HUES48 (cell line): Measurements from ENCODE around the gene GFER.
"Not testable (repeated sequence)": the region's sequence is repeated elsewhere in the genome, so short reads cannot be mapped to it uniquely, and the experiment has no call there.

Experiments
- H3K27ac ChIP-seq: one replicate; pipeline ENCODE4 v1.7.0; 2013; ENCODE audit warnings: low read depth, low read length, inconsistent platforms
- H3K27me3 ChIP-seq: 2 replicates; pipeline ENCODE4 v1.6.1; 2013; ENCODE audit warnings: mild to moderate bottlenecking, low read length; ENCODE audit not compliant: control insufficient read depth, insufficient read depth
- H3K36me3 ChIP-seq: 2 replicates; pipeline ENCODE4 v1.6.1; 2013; ENCODE audit warnings: low read length; ENCODE audit not compliant: control insufficient read depth, insufficient read depth
- H3K4me1 ChIP-seq: 2 replicates; pipeline ENCODE4 v1.6.1; 2013; ENCODE audit warnings: mild to moderate bottlenecking, low read length; ENCODE audit not compliant: control insufficient read depth, insufficient read depth
- H3K4me3 ChIP-seq: 2 replicates; pipeline ENCODE4 v1.5.1; 2013; ENCODE audit warnings: mild to moderate bottlenecking, low read depth, low read length
- H3K9ac ChIP-seq: 2 replicates; pipeline ENCODE4 v1.6.1; 2013; ENCODE audit warnings: mild to moderate bottlenecking, low read depth, low read length, moderate library complexity
- H3K9me3 ChIP-seq: 2 replicates; pipeline ENCODE4 v1.6.1; 2013; ENCODE audit warnings: low read length; ENCODE audit not compliant: control insufficient read depth, insufficient read depth

Gene GFER

GRCh38 chr16:2033057-2033908, 49.3 kb downstream of the GFER start:
- no peak overlapping the region for H3K27ac ChIP-seq
- no peak overlapping the region for H3K4me3 ChIP-seq
- no peaks in the 10 kb centered on the region for H3K9me3 ChIP-seq
- no peaks in the 10 kb centered on the region for H3K36me3 ChIP-seq
- no peak overlapping the region for H3K9ac ChIP-seq
- H3K27me3 ChIP-seq, result peaks cover 1% of the 10 kb centered on the region
- H3K4me1 ChIP-seq, result no peaks in the 10 kb centered on the region

- not testable (repeated sequence) for H3K36me3 ChIP-seq, H3K27ac ChIP-seq, H3K9ac ChIP-seq, H3K4me3 ChIP-seq, H3K27me3 ChIP-seq, H3K4me1 ChIP-seq, H3K9me3 ChIP-seq
Observed at GRCh38 chr16:2033909-2034695, 50.1 kb downstream of the GFER start.

GRCh38 chr16:2034696-2035430, 50.9 kb downstream of the GFER start:
- Histone ChIP-seq H3K27ac (no peak overlapping the region), H3K4me3 (no peak overlapping the region), H3K36me3 (no peaks in the 10 kb centered on the region), H3K4me1 (no peaks in the 10 kb centered on the region), H3K9me3 (no peaks in the 10 kb centered on the region), H3K27me3 (no peaks in the 10 kb centered on the region), H3K9ac (no peak overlapping the region)

- Histone ChIP-seq H3K36me3 (no peaks in the 10 kb centered on the region), H3K4me1 (no peaks in the 10 kb centered on the region), H3K4me3 (no peak overlapping the region), H3K27ac (peak overlapping the region; percentile 33), H3K9me3 (no peaks in the 10 kb centered on the region), H3K27me3 (no peaks in the 10 kb centered on the region), H3K9ac (no peak overlapping the region)
Observed at GRCh38 chr16:2035431-2036199, 51.6 kb downstream of the GFER start.

GRCh38 chr16:2036200-2036966, 52.4 kb downstream of the GFER start:
- Histone ChIP-seq H3K9me3 (no peaks in the 10 kb centered on the region), H3K27me3 (no peaks in the 10 kb centered on the region), H3K36me3 (no peaks in the 10 kb centered on the region), H3K4me1 (no peaks in the 10 kb centered on the region), H3K9ac (no peak overlapping the region), H3K27ac (peak overlapping the region; percentile 28), H3K4me3 (no peak overlapping the region)

- Histone ChIP-seq H3K36me3 (no peaks in the 10 kb centered on the region), H3K27me3 (no peaks in the 10 kb centered on the region), H3K9me3 (no peaks in the 10 kb centered on the region), H3K27ac (no peak overlapping the region), H3K4me3 (no peak overlapping the region), H3K4me1 (no peaks in the 10 kb centered on the region), H3K9ac (no peak overlapping the region)
Observed at GRCh38 chr16:2037115-2037514, 53.1 kb downstream of the GFER start.
